Epithelial cell of proximal tubule (primary cell): ENCODE results near the gene FBXL5. TPM values are rescaled to one million over a fixed set of nuclear protein-coding genes. Genes with fewer than 3 reads are reported as not detected.

Experiments used
- DNase-seq: peaks from one replicate; pipeline ENCODE4 v3.0.0-alpha.2; 2011; ENCODE audit warnings: low read depth
- H3K4me3 ChIP-seq: 2 replicates; pipeline ENCODE4 v1.5.1; 2011; ENCODE audit warnings: low read depth, mild to moderate bottlenecking, low read length
- CTCF ChIP-seq: conservative IDR thresholded peaks from 2 replicates; pipeline ENCODE4 v1.5.1; 2012; ENCODE audit warnings: low read depth, mild to moderate bottlenecking, low read length
- total RNA-seq: library from RNA; depleted of rRNA; stranded (reverse); fragments of >200 nt; gene quantifications from 2 replicates; pipeline ENCODE4 v1.2.3, GENCODE V29; 2015

FBXL5 gene
- total RNA-seq, 1 donor from 2014 or later = 64.1 TPM

DNA sequence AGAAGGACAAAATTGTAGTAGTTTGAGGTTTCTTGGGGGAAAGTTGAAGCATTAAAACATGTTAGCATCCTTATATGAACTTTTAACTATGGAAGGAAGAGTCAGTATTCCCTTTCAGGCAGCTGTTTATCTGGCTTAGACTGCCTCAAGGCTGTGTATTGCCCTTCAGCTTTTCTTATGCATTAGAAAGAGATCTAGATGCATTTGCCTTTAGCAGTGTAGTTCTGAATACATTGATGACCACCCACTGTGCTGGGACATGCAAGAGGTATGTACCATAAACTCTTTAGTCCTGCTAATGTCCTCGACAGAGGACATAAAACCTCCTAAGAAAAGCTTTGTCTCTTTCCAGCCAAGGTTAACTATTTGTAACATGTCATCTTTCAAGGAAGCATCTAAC is 29.3 kb upstream of the FBXL5 start:
- no peak for DNase-seq
- no peak for TF ChIP-seq CTCF
- no peak overlapping the region for H3K4me3 ChIP-seq

DNA sequence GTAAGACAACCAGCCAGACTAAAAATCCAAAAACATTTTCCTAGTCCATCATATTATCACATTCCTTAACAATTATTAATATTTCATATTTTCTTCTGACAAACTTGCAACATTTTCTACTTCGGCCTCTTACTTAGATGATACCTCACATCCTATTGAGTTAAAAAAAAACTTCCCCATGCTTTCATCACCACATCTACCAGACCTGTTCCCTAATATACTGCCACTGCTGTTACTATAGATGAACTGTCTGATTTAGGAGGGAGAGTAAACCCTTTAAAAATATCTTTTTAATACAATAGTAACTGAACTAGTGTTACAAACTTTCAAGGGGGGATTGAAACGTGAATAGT is 28.0 kb upstream of the FBXL5 start:
- H3K4me3 ChIP-seq = peak overlapping the region; percentile 88
- DNase-seq = no peak
- TF ChIP-seq CTCF = no peak

DNA sequence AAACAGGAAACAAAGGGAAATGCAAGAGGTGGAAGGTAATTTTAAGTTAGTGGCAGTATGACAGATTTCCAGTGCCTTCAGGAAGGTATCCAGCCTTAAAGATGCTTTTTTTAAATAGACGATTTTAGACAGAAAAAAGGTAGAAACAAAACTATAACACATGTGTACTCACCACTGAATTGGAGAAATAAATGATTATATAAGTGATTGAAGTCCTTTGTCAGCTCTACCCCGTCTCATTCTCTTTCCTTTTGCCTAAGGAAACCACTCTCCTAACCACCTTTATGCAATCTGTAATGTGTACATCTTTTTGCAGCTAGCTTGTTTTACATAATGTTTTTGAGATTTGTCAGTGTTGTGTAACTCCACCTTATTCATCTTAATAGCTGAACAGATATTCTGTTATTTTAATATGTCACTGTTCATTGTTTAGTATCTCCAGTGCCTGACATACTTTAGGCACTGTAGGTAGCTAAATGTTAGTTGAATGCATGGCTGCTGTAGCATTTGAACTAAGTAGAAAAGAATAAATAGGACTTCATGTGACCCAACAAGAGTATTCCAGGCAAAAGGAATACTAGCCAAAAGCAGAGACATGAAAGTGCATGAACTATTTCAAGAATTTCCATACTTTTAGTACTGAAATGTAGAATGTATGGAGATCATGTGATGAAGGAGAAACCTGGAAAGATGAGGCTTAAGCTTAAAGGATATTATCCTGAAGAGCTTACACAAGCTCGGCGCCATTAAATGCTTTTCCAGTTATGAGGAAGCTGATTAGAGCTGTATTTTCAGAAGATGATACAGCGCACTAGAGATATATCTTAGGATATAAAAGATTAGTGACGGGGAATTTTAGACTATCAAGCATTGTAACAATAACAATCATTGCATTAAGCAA is 27.3 kb upstream of the FBXL5 start:
- no peak for TF ChIP-seq CTCF
- no peak for DNase-seq
- peak overlapping the region; percentile 88 for H3K4me3 ChIP-seq

DNA sequence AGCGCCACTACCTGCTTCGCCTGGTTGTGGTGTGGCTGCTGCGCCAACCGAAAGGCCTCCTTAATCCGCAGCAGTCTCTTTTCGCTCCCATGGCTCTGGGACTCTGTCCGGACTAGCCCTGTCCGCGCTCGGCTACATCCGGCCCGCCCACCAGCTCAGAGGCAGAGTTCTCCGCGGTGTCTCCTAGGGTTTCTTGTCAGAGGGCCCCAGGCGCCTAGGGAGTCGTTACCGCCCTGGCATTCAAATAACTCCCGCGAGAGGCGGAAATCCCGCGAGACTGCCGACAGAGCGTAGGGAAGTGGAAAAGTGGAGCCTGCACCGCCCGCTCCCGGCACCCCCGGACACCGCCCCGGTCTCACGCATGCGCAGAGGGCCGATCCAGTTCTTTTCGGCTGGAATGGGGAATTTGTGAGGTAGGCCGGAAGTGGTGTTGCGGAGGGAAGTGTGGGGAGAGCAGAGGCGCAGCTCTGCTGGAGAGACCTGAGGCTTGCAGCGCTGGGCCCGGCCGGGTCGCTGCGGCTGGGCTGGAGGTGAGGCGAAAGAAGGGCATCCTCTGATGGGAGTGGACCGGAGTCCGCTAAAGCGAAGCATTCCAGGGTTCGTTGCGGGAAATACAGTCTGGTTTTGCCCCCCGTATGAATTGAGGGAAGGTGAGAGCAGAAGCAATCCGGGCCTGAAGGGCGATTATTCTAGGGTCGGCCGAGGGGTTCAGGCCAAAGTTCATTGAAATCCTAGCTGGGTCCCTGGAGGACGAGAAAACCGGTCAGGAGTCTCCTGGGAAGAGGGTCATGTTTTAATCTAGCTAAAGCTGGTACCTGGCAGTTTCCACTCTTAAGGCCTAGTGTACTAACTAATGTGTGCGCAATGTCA is 26.4 kb upstream of the FBXL5 start, which contains the start of gene FAM200B:
Gene FAM200B (plus strand): TSS at position 456 of the 870 bp plus-strand sequence. CDS start 5,151 bp downstream, outside the sequence.
- peak; percentile 75 for DNase-seq
- no peak for TF ChIP-seq CTCF
- H3K4me3 ChIP-seq = peak within 1 kb of the TSS; percentile 88

DNA sequence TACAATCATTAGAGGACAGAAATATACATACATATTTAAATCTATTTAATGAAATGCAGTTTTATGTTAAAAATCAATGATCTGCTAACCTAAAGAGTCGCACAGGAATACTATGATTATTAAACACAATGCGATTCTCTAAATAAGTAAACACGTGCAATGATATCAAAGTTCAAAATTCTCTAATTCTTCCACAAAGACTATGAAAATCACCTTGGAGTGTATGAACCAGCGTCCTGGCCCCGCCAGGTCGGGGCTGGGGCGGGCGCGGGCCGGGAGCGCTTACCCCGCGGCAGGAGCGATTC is 25.9 kb upstream of the FBXL5 start:
- DNase-seq = no peak
- H3K4me3 ChIP-seq = peak overlapping the region; percentile 88
- TF ChIP-seq CTCF = no peak

- H3K4me3 ChIP-seq = peak overlapping the region; percentile 4
- no peak for TF ChIP-seq CTCF
- peak; percentile 99 for DNase-seq
Measured at GRCh38 chr4:15677507-15677988, 22.4 kb upstream of the FBXL5 start.
